Left ventricle myocardium inferior (tissue), 1 donor: ENCODE measurements around the gene LDLRAD4. TPM values are rescaled to one million over a fixed set of nuclear protein-coding genes. Genes with fewer than 3 reads are reported as not detected.

ENCODE experiments used
- DNase-seq: peaks from one replicate; pipeline ENCODE4 v3.0.0-alpha.2; 2020
- H3K27ac ChIP-seq: fragments of 200-600 bp; replicated peaks from 2 replicates; pipeline ENCODE4 v1.8.0; 2021
- H3K27me3 ChIP-seq: fragments of 200-600 bp; 2 replicates; pipeline ENCODE4 v1.8.0; 2021; ENCODE audit warnings: low read depth
- H3K36me3 ChIP-seq: fragments of 200-600 bp; 2 replicates; pipeline ENCODE4 v1.8.0; 2021
- H3K4me1 ChIP-seq: fragments of 200-600 bp; 2 replicates; pipeline ENCODE4 v1.8.0; 2021
- H3K4me3 ChIP-seq: fragments of 200-600 bp; 2 replicates; pipeline ENCODE4 v1.8.0; 2021; ENCODE audit warnings: mild to moderate bottlenecking, moderate library complexity
- H3K9me3 ChIP-seq: fragments of 200-600 bp; replicated peaks from 2 replicates; pipeline ENCODE4 v1.8.0; 2021
- CTCF ChIP-seq: fragments of 200-600 bp; IDR thresholded peaks from 2 replicates; pipeline ENCODE4 v1.8.0; 2021; ENCODE audit warnings: antibody characterized with exemption, mild to moderate bottlenecking, borderline replicate concordance
- intact Hi-C: fragments of 100-400 bp; cut with micrococcal nuclease; formaldehyde crosslinking; loops from one replicate; pipeline ENCODE4 v1.11.0; 2022
- total RNA-seq: library from RNA; stranded (reverse); fragmentation: NEBNext Ultra II Directional; extraction: Animal tissue kit (Norgen Biotek cat#: 25700); gene quantifications from one replicate; pipeline ENCODE4 v1.2.1, GENCODE V29; 2021
- donor health status: DM: no; HTN: yes; CAD: no; lungs with severe emphysema.

The LDLRAD4 gene
- total RNA-seq, 1 donor from 2014 or later, result 43.3 TPM

- intact Hi-C loops, result no loop called here
- Histone ChIP-seq H3K4me3 (no peak overlapping the region), H3K4me1 (peaks cover 26% of the 10 kb centered on the region), H3K27ac (no peak overlapping the region), H3K36me3 (no peaks in the 10 kb centered on the region), H3K9me3 (no peaks in the 10 kb centered on the region), H3K27me3 (no peaks in the 10 kb centered on the region)
- no peak for TF ChIP-seq CTCF
- DNase-seq, result no peak
Measured at GRCh38 chr18:13294309-13294708, 75.7 kb downstream of the LDLRAD4 start.

- Histone ChIP-seq H3K9me3 (no peaks in the 10 kb centered on the region), H3K4me1 (peaks cover 35% of the 10 kb centered on the region), H3K4me3 (no peak overlapping the region), H3K36me3 (no peaks in the 10 kb centered on the region), H3K27me3 (no peaks in the 10 kb centered on the region), H3K27ac (no peak overlapping the region)
- TF ChIP-seq CTCF, result no peak
- DNase-seq, result no peak
- intact Hi-C loops, result no loop called here
Measured at GRCh38 chr18:13295894-13296293, 77.3 kb downstream of the LDLRAD4 start.

GRCh38 chr18:13296867-13297574 is 78.5 kb downstream of the LDLRAD4 start:
- intact Hi-C loops, result no loop called here
- Histone ChIP-seq H3K27ac (no peak overlapping the region), H3K4me3 (no peak overlapping the region), H3K9me3 (no peaks in the 10 kb centered on the region), H3K4me1 (peaks cover 42% of the 10 kb centered on the region), H3K27me3 (no peaks in the 10 kb centered on the region), H3K36me3 (no peaks in the 10 kb centered on the region)
- DNase-seq, result no peak
- no peak for TF ChIP-seq CTCF

GRCh38 chr18:13298262-13298661 is 79.7 kb downstream of the LDLRAD4 start:
- Histone ChIP-seq H3K27ac (no peak overlapping the region), H3K9me3 (no peaks in the 10 kb centered on the region), H3K4me1 (peaks cover 52% of the 10 kb centered on the region), H3K27me3 (no peaks in the 10 kb centered on the region), H3K4me3 (no peak overlapping the region), H3K36me3 (no peaks in the 10 kb centered on the region)
- no peak for DNase-seq
- TF ChIP-seq CTCF, result no peak
- intact Hi-C loops, result no loop called here

- Histone ChIP-seq H3K36me3 (no peaks in the 10 kb centered on the region), H3K4me1 (peaks cover 41% of the 10 kb centered on the region), H3K27me3 (no peaks in the 10 kb centered on the region), H3K27ac (peak overlapping the region; percentile 25), H3K9me3 (no peaks in the 10 kb centered on the region), H3K4me3 (no peak overlapping the region)
- DNase-seq, result no peak
- intact Hi-C loops, result no loop called here
- TF ChIP-seq CTCF, result no peak
Measured at GRCh38 chr18:13300029-13300428, 81.5 kb downstream of the LDLRAD4 start.
